GM11168 (cell line): ENCODE measurements around the gene CDKN1C.

Source experiments
- in situ Hi-C: fragments of 300-500 bp; cut with MboI; formaldehyde crosslinking; loops from one replicate; pipeline ENCODE4 v1.12.0; 2022; ENCODE audit warnings: low sequenced_read_pairs; ENCODE audit not compliant: unreplicated experiment

Gene CDKN1C

GRCh38 chr11:2885678-2886081 is at the start of gene CDKN1C:
CDKN1C (minus strand) TSS chr11:2885775; CDS start chr11:2885456, 319 bp downstream.
- in situ Hi-C loops: loop anchor here (5.0 to 25.0 kb wide), 2 partner anchors 353 to 598 kb away; no protein-coding TSS in a partner anchor

DNA sequence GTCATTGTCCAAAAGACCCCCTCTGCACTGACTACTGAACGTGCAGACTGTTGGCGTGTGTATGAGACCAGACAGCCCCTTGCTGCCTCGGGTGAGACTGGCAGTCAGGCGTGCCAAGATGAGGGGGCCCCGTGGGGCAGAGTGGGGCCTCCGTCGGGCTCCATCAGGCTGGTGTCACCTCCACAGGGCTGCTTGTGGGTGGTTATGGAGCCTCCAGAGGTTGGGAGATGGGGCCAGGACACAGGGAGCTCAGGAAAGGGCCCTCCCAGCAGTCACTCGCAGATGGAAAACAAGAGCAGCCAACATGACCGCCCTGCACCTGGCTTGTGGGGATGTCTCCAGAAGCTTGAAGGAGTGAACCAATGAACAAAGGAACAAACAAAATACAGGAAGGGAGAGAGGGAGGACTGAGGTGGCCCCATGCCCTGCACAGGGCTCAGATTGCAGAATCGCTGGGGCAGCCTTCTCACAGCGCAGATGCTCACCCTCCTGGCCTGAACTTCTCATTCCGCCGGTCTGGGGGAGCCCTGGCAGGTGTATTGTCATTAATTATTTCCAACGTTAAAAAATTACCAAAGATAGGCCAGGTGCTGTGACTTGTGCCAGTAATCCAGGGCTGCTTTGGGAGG is 49.1 kb upstream of the CDKN1C start:
- in situ Hi-C loops: no loop called here

GRCh38 chr11:2934021-2934550 is 48.5 kb upstream of the CDKN1C start:
- in situ Hi-C loops: no loop called here

DNA sequence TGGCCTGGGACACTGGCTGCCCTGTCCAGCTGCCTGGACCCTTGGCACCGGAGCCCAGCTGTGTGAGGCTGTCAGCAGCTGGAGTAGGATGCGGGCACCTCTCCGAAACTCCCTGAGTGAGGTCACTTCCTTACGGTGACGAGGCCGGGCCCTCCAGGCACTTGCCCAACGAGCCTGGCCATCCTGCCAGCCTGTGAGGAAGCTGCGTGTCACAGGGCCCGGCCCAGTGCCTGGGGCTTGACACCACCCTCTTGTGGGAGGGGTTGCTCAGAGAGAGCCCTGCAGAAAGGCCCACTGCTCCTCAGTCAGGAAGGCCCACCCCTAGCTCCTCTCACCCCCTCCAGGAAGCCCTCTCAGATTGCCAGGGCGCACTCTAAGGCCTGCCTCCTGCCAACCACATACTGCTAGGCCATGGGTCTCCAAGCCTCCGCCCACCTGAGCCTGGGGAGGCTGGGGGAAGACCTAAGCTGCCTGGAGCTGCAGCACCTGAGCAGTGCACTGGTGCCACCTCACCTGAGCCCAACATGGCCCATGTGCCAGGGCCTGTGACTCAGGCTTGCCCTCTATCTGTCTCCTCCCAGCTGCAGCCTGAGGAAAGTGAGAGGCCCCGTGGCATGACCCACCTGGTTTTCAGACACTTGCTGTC is 47.9 kb upstream of the CDKN1C start:
- in situ Hi-C loops: no loop called here

- in situ Hi-C loops: no loop called here
These were observed 47.3 kb upstream of the CDKN1C start for GRCh38 chr11:2932850-2933251.

DNA sequence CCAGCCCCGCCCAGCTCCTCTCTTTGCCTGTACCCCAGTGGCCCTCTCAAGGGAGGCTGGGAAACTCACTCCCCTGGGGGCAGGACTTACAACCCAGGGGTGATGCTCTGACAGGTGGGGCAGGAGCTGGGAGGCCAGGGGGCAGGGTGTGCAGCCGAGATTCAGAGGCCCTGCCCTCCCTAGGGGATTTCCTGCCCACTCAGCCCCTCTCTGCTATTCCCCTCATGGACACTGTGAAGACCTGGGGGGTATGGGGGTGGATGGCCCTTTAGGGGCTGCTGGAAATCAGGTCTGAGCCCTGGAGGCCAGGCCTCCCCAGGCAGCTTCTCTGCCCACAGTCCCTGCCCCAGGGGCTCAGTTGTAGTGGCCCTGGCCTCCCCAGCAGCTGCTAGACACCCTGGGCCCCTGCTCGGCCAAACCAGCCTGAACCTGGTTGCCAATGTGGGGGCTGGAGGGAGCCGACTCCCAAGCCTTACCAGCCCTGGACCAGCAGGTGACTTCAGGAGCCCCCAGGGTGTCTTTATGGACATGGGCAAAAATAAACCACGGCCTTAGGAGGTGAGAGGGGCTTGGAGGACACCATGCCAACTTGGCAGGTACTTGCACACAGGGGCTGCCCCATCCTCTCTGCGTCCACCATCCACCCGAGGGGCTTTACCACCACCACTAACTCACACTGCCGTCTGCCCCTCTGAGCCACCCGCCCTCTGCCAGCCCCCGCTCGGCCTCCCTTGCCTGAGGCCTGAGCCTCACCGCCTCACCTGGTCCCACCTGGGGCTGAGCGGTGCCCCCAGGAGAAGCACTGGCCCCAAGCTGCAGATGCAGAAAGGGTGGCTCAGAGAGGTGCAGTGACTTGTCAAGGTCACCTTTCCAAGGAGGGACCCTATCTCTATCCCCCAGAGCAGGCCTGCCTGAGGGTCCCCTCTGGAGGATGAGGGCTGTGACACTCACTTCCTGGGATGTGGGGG is 46.5 kb upstream of the CDKN1C start:
- in situ Hi-C loops: no loop called here

- in situ Hi-C loops: no loop called here
These were observed 45.8 kb upstream of the CDKN1C start for GRCh38 chr11:2931420-2931746.

- in situ Hi-C loops: no loop called here
These were observed 45.3 kb upstream of the CDKN1C start for GRCh38 chr11:2930704-2931419.

DNA sequence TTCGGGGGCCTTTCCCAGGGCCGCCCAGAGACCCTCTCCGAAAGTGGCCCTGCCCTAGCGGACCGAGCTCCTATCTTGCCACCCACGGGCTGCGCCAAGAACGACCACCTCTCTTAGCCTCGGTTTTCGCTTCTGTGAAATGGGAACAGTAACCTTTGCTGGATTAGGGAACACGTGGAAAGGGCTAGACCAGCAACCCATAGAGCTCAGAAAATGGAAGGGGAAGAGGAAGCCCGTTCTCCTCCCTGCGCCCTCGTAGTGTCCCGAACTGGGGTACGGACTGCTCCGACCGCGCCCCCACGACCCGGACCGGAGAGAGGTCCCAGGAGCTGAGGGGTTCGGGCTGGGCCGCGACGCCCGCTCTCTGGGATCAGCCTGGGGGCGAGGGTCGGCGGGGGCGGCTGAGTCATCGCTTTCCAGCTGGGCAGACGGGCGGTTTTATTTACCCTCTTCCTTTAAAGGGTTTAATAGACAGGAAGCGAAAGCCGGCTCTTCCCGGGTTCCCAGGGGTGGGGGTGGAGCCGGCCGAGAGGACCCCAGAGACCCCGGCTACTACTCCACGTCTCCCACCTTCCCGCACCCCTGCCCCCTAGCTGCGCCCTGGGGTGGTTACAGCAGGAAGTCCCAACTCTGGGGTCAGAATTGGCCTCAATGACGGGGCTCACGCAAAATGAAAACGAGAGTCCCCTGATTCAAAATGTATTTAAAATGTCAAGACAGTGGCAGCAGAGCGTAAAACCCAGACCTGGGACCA is 44.6 kb upstream of the CDKN1C start:
- in situ Hi-C loops: no loop called here

GRCh38 chr11:2929531-2929949 is 44.0 kb upstream of the CDKN1C start:
- in situ Hi-C loops: no loop called here

GRCh38 chr11:2928605-2929530 is 43.3 kb upstream of the CDKN1C start, which contains the start of gene PHLDA2:
PHLDA2 (minus strand) TSS chr11:2929420; CDS start chr11:2929364, 56 bp downstream.
- in situ Hi-C loops: no loop called here

DNA sequence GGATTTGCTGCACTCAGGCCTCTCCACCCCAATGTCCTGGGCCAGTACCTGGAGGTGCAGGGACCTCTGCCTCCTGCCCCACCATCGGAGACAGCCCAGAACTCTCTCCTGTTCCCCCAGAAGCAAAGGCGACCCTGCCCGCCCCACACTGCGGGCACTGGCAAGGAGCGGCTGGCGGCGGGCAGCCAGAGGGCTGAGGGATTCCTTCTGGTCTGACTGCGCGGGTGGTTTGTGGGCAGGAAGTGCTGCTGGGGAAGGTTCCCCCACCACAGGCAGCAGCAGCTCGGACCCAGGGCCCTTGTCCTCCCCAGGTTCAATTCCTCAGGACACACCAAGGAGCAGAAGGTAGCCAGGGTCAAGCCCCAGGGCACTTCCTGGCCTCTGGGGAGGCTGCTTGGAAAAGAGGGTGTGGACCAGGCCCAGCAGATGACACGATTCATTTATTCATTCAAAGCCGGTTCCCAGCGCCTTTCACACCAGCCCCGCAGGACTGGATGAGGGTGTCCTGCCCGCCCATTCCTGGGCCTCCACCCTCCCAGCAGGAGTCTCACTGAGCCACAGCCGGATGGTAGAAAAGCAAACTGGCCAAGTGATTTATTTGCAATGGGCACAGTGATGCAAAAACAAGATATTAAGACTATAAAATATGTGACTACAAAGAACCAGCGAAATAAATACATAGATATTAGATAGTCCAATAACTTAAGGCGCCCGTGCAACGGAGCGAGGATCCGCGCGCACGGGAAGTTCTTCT is 42.5 kb upstream of the CDKN1C start:
- in situ Hi-C loops: no loop called here

DNA sequence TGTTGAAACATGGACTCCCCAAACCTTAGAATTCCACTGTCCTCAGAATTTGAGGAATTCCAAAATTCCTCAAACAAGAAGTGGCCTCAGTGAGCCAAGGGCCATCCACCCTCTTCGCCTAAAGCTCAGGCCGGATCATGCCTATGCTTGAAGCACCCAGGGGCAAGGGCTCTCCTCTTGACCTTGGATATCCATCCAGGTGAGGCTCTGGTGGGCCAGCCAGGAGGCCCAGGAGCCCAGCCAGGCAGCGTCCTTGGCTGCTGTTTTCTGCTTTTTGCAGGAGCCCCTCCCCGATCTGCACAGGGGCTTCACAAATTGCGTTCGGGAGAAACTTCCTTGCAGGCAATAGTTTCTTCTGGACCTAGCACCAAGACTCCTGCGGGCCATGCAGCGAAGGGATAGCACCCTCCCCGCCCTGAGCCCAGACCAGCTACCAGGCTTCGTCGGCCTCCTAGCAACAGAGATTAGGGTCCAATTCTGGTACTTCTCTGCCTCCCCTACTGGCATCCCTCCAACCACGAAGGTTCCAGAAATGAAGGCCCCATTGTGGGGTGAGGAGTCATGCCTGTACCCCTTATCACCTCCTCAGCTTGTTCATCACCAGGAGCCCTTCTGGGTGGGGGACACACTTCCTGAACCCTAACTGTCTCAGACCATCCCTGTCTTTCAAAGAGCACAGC is 41.7 kb upstream of the CDKN1C start:
- in situ Hi-C loops: no loop called here

GRCh38 chr11:2926611-2927051 is 41.1 kb upstream of the CDKN1C start:
- in situ Hi-C loops: no loop called here

DNA sequence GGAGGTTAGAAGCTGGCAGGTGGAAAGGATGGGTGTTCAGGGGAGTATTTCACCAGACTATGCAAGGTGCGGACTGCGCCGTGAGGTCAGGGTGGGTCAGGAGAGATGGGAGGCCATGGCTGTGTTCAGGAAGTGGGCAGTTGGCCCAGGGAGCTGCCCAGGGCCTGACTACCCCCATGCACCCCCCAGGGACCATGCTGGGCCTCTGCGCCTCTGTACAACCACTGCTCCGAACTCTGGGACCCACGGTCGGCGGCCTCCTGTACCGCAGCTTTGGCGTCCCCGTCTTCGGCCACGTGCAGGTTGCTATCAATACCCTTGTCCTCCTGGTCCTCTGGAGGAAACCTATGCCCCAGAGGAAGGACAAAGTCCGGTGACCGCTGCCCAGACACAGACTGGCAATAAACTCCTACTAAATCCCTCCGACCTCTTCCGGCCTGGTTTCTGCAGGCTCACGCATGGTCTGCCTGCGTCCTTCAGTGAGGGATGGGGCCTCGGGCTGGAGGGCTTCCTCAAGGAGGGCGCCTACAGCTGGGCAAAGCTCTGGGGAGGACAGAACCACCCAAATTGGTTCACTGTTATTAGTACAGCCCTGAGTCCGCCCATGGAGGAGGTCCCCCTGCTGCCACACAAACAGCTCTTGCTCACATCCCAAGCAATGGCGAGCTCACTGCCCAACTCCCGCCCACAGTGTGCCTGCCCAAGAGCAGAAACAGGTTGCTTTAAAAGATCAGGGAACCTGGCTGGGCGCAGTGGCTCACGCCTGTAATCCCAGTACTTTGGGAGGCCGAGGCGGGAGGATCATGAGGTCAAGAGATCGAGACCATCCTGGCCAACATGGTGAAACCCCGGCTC is 39.5 kb upstream of the CDKN1C start:
- in situ Hi-C loops: no loop called here

DNA sequence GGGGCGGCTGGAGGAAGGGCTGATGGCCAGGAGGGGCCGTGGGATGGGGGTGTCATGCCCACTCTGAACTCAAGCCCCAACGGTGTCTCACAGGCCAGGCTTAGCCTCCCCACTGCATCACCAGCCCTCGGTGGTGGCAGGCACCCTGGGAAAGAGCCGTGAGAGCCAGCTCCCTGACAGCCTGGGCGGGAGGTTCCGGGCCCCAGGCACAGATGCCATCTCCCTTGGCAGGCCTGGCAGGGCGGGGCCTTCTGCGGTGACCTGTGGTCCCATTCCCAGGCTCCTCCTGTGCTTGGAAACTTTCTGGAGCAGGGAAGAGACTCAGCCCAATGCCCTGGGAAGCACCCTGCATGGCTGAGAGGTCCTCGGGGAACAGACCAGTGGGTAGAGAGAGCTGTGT is 38.8 kb upstream of the CDKN1C start:
- in situ Hi-C loops: no loop called here
